GM12874 (cell line): ENCODE measurements around the gene C9orf72.

Experiments
- TF ChIP-seq, protein P1 (sequence below): IDR thresholded peaks from 2 replicates; pipeline ENCODE4 v1.5.1; 2011; ENCODE audit warnings: low read depth, mild to moderate bottlenecking, control low read depth, low read length, moderate library complexity; ENCODE audit not compliant: insufficient read depth

C9orf72 gene

DNA sequence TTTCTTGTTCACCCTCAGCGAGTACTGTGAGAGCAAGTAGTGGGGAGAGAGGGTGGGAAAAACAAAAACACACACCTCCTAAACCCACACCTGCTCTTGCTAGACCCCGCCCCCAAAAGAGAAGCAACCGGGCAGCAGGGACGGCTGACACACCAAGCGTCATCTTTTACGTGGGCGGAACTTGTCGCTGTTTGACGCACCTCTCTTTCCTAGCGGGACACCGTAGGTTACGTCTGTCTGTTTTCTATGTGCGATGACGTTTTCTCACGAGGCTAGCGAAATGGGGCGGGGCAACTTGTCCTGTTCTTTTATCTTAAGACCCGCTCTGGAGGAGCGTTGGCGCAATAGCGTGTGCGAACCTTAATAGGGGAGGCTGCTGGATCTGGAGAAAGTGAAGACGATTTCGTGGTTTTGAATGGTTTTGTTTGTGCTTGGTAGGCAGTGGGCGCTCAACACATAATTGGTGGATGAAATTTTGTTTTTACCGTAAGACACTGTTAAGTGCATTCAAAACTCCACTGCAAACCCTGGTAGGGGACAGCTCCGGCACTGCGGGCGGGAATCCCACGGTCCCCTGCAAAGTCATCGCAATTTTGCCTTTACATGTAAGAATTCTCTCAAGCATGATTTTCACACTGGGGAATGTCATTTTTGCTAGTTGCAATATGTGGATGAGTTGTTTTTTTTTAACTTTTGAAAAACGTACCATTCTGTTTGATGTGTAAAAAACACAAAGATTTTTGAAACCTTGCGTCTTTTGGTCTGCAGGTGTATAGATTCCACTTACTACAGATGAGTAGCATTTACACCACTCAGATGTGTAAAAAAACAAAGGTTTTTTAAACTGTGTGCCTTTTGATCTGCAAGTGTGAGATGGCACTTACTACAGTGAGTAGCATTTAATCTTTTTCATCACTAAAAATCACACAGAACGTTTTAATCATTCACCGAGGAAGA is 631 bp upstream of the C9orf72 start:
- TF ChIP-seq, protein P1, sequence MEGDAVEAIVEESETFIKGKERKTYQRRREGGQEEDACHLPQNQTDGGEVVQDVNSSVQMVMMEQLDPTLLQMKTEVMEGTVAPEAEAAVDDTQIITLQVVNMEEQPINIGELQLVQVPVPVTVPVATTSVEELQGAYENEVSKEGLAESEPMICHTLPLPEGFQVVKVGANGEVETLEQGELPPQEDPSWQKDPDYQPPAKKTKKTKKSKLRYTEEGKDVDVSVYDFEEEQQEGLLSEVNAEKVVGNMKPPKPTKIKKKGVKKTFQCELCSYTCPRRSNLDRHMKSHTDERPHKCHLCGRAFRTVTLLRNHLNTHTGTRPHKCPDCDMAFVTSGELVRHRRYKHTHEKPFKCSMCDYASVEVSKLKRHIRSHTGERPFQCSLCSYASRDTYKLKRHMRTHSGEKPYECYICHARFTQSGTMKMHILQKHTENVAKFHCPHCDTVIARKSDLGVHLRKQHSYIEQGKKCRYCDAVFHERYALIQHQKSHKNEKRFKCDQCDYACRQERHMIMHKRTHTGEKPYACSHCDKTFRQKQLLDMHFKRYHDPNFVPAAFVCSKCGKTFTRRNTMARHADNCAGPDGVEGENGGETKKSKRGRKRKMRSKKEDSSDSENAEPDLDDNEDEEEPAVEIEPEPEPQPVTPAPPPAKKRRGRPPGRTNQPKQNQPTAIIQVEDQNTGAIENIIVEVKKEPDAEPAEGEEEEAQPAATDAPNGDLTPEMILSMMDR, result no peak

GRCh38 chr9:27572566-27572917 is 739 bp downstream of the C9orf72 start:
- TF ChIP-seq, protein P1, result no peak

DNA sequence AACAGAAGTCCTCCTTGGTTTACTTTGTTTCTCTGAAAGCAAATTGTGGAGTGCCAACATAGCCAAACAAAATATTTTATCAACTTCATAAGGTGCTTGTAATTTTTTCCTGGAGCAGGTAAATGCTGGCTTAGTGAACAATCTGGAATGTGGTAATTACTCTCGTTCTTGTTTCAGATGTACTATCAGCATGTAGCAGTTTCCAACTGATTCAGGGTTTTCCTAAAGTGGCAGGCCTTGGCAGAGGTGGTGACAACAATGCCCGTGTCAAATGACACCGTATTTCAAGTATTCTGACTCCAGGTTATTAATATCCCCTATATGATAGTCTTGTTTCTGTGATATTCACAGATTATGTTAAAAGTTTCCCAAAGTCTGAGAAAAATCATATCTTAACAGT is 1.2 kb downstream of the C9orf72 start:
- TF ChIP-seq, protein P1, result no peak

- TF ChIP-seq, protein P1, result no peak
Observed at GRCh38 chr9:27571011-27571410, 2.3 kb downstream of the C9orf72 start.

DNA sequence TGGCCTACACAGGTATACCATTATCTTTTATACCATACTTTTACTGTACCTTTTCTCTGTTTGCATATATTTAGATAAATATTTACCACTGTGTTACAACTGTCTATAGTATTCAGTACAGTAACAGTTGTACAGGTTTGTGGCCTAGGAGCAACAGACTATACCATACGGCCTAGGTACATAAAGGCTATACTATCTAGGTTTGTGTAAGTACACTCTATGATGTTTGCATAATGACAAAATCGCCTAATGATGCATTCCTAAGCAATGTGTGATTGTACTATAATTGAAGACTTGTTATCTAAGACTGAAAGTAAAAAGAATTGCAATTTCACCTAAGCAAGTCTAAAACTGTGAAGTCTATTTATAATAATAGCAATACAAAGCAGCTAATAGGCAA is 3.9 kb downstream of the C9orf72 start:
- TF ChIP-seq, protein P1, result no peak

- TF ChIP-seq, protein P1, result no peak
Observed at GRCh38 chr9:27566118-27566517, 7.2 kb downstream of the C9orf72 start.

- TF ChIP-seq, protein P1, result no peak
Observed at GRCh38 chr9:27565696-27566095, 7.6 kb downstream of the C9orf72 start.
